Fibroblast of pulmonary artery (primary cell): Measurements from ENCODE around the gene METAP1D.

Experiments used
- DNase-seq: peaks from one replicate; pipeline ENCODE4 v3.0.0-alpha.2; 2010; ENCODE audit warnings: low read depth
- H3K4me3 ChIP-seq: replicated peaks from 2 replicates; pipeline ENCODE4 v1.5.1; 2011; ENCODE audit warnings: low read depth, mild to moderate bottlenecking, control low read depth, low read length, moderate library complexity
- CTCF ChIP-seq: IDR thresholded peaks from 2 replicates; pipeline ENCODE4 v1.5.1; 2011; ENCODE audit warnings: mild to moderate bottlenecking, control low read depth, low read length, inconsistent platforms; ENCODE audit errors: missing control alignments

The METAP1D gene

GRCh38 chr2:172009823-172010222 is 10.1 kb downstream of the METAP1D start:
- TF ChIP-seq CTCF = no peak
- H3K4me3 ChIP-seq = no peak overlapping the region
- DNase-seq = no peak

- DNase-seq = no peak
- no peak overlapping the region for H3K4me3 ChIP-seq
- TF ChIP-seq CTCF = no peak
Observed at GRCh38 chr2:172011812-172012575, 12.2 kb downstream of the METAP1D start.

GRCh38 chr2:172012677-172013391 is 13.1 kb downstream of the METAP1D start:
- no peak for DNase-seq

GRCh38 chr2:172013396-172013795 is 13.6 kb downstream of the METAP1D start:
- no peak for DNase-seq
- TF ChIP-seq CTCF = no peak
- no peak overlapping the region for H3K4me3 ChIP-seq

More at GRCh38 chr2:172012677-172013391, 13.1 kb downstream of the METAP1D start:
- TF ChIP-seq CTCF = no peak
- no peak overlapping the region for H3K4me3 ChIP-seq

- TF ChIP-seq CTCF = no peak
Observed at GRCh38 chr2:172021074-172021931, 21.6 kb downstream of the METAP1D start.

GRCh38 chr2:172021955-172022354 is 22.2 kb downstream of the METAP1D start:
- TF ChIP-seq CTCF = no peak
- peak; percentile 49 for DNase-seq
- no peak overlapping the region for H3K4me3 ChIP-seq

More at GRCh38 chr2:172021074-172021931, 21.6 kb downstream of the METAP1D start:
- DNase-seq = no peak
- no peak overlapping the region for H3K4me3 ChIP-seq
